Peyer's patch (tissue), 4 donors: ENCODE measurements around the gene LRRC75B. TPM values are rescaled to one million over a fixed set of nuclear protein-coding genes. Genes with fewer than 3 reads are reported as not detected.

ENCODE experiments used
- DNase-seq, 3 donors: peaks; one replicate each; pipeline ENCODE4 v3.0.0-alpha.2; 2017 to 2019
- H3K27ac ChIP-seq, 4 donors: fragments of 200-600 bp; sonication (generic); one replicate each; pipeline ENCODE4 v1.5.1; 2016 to 2019
- H3K27me3 ChIP-seq, 2 donors: fragments of 200-600 bp; sonication (generic); one replicate each; pipeline ENCODE4 v1.5.1; 2019
- H3K36me3 ChIP-seq, 3 donors: fragments of 200-600 bp; sonication (generic); one replicate each; pipeline ENCODE4 v1.5.1; 2016 to 2019
- H3K4me1 ChIP-seq, 4 donors: fragments of 200-600 bp; sonication (generic); one replicate each; pipeline ENCODE4 v1.5.1; 2016 to 2019
- H3K4me3 ChIP-seq, 4 donors: fragments of 200-600 bp; sonication (generic); 1 replicate in 3 of 4; 2 replicates in 1 of 4; pipeline ENCODE4 v1.5.1; 2016 to 2019; ENCODE audit warnings: mild to moderate bottlenecking in 1 of 4
- H3K9me3 ChIP-seq, 4 donors: fragments of 200-600 bp; sonication (generic); one replicate each; pipeline ENCODE4 v1.5.1; 2016 to 2019; ENCODE audit warnings: mild to moderate bottlenecking in 1 of 4
- CTCF ChIP-seq, 6 experiments: fragments of 450-650 bp in 4 of 6; fragments of 200-600 bp in 2 of 6; sonication (generic) in 1 of 6; IDR thresholded peaks; one replicate each; pipeline ENCODE4 v1.5.1; 2017 to 2019; ENCODE audit warnings: antibody characterized with exemption in 6 of 6, mild to moderate bottlenecking in 3 of 6, moderate library complexity in 1 of 6
- POLR2A ChIP-seq, 2 donors: fragments of 450-650 bp; IDR thresholded peaks; one replicate each; pipeline ENCODE4 v1.5.1; 2017; ENCODE audit warnings: antibody characterized with exemption in 2 of 2, mild to moderate bottlenecking in 2 of 2, moderate library complexity in 2 of 2
- total RNA-seq, 4 donors: library from RNA; depleted of rRNA; stranded (reverse); fragments of >200 nt; gene quantifications; one replicate each; pipeline ENCODE4 v1.1.0, GENCODE V29; 2016

Gene LRRC75B
- total RNA-seq, 4 donors from 2014 or later = 18.2 to 127 (median 88.2) TPM

DNA sequence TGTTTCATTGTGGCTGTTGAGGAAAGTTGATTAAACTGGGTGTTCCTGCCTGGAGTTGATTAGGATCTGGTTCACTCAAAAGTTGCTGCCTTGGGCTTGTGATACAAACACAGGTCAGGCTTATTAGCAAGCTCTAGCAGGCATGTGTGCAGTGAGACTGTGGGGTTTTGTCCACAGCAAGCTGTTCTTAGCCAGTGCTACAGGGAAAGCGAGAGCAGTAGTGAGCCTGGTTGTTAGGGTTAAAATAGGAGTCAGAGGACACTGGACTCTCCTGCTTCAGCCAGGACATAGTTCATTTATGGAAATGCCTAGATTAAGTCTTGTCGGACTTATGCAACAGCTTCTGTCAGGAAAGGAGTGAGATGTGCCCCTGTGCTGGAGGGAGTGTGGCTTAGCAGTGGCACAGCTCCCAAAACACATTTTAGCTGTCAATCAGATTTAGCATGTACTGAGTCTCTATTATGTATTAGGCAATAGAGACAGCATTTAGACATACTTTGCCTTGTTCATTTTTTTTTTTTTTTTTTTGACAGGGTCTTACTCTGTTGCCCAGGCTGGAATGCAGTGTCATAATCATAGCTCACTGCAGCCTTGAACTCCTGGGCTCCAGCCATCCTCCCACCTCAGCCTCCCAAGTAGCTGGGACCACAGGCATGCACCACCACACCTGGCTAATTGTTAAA lies 28.4 kb downstream of the LRRC75B start:
- Histone ChIP-seq H3K27ac (peak overlapping the region in 1 of 4 donors; percentile 37), H3K4me3 (no peak overlapping the region), H3K36me3 (peaks cover 0 to 52% (median 0%) of the 10 kb centered on the region in 3 donors), H3K9me3 (no peaks in the 10 kb centered on the region), H3K4me1 (peaks cover 0 to 35% (median 0%) of the 10 kb centered on the region in 4 donors), H3K27me3 (no peaks in the 10 kb centered on the region)
- TF ChIP-seq POLR2A (IDR thresholded peaks at IDR 0.05) (no peak), CTCF (IDR thresholded peaks at IDR 0.05) (no peak)
- no peak for DNase-seq

GRCh38 chr22:24563246-24563645 lies 29.6 kb downstream of the LRRC75B start:
- no peak for TF ChIP-seq CTCF (IDR thresholded peaks at IDR 0.05)
- no peak for TF ChIP-seq POLR2A (IDR thresholded peaks at IDR 0.05)
- Histone ChIP-seq H3K9me3 (no peaks in the 10 kb centered on the region), H3K27me3 (no peaks in the 10 kb centered on the region), H3K4me3 (no peak overlapping the region), H3K27ac (no peak overlapping the region), H3K36me3 (peaks cover 0 to 52% (median 0%) of the 10 kb centered on the region in 3 donors), H3K4me1 (peaks cover 0 to 41% (median 0%) of the 10 kb centered on the region in 4 donors)
- DNase-seq = no peak

- no peak overlapping the region for H3K4me3 ChIP-seq
- TF ChIP-seq POLR2A (IDR thresholded peaks at IDR 0.05) (no peak), CTCF (IDR thresholded peaks at IDR 0.05) (no peak)
- H3K27me3 ChIP-seq = no peaks in the 10 kb centered on the region
- no peaks in the 10 kb centered on the region for H3K9me3 ChIP-seq
- H3K36me3 ChIP-seq = peaks cover 0 to 54% (median 0%) of the 10 kb centered on the region in 3 donors
- peak in 1 of 3 donors; percentile 13 for DNase-seq
- H3K27ac ChIP-seq = no peak overlapping the region
- peaks cover 0 to 41% (median 4%) of the 10 kb centered on the region in 4 donors for H3K4me1 ChIP-seq
Observed at GRCh38 chr22:24559471-24559870, 33.4 kb downstream of the LRRC75B start.

DNA sequence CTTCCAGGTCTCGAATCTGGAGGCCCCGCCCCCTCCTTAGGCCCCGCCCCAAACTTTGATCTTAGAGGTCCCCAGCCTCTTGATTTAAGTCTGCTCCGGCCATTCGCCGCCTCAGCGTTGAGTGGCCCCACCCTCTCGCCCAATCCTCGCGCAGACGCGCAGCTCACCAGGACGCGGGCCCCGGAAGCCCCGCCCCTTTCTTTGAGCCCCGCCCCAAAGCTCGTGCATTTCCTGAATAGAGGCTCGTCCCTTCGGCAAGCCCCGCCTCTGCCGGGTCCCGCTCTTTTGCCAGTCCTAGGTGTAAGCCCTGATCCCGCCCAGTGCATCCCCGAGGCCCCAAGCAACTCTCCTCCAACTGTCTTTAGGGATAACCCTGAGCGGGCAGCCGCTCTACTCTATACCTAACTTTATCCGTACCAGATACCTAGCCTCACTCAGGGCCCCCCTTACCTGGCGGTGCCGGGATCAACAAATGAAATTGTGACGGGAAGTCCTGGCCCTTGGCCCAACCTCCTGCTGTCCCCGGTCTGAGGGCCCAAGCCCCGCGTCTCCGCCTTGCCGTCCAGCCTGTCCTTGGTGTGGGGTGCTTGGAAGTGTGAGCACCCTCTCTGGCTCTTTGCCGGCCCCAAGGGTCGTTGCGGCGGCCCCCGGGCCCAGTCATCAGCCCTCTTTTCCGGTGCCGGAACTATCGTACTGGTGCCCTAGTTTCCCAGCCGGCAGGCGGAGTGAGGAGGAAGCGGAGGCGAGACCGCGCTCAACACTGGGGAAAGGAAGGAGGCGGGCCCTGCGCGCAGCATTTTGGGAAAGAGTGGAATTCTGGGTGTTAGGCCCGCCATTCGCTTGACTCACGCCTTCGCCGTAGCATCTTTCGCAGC lies 37.5 kb downstream of the LRRC75B start, which contains the start of gene SNRPD3:
Gene SNRPD3 (plus strand): TSS at position 835 of the 875 bp plus-strand sequence. CDS start 1,676 bp downstream, outside the sequence.
- Histone ChIP-seq H3K4me1 (peaks cover 0 to 64% (median 16%) of the 10 kb centered on the region in 4 donors), H3K9me3 (no peaks in the 10 kb centered on the region), H3K4me3 (peak within 1 kb of the TSS; percentile 76 to 92 (median 80)), H3K27ac (peak within 1 kb of the TSS; percentile 87 to 99 (median 96)), H3K27me3 (no peaks in the 10 kb centered on the region), H3K36me3 (peaks cover 0 to 30% (median 0%) of the 10 kb centered on the region in 3 donors)
- DNase-seq = peak; percentile 99 to 100 (median 100)
- TF ChIP-seq POLR2A (IDR thresholded peaks at IDR 0.05) (peak; percentile 65 to 67), CTCF (IDR thresholded peaks at IDR 0.05) (peak in 5 of 6 experiments; percentile 5 to 61 (median 21))

DNA sequence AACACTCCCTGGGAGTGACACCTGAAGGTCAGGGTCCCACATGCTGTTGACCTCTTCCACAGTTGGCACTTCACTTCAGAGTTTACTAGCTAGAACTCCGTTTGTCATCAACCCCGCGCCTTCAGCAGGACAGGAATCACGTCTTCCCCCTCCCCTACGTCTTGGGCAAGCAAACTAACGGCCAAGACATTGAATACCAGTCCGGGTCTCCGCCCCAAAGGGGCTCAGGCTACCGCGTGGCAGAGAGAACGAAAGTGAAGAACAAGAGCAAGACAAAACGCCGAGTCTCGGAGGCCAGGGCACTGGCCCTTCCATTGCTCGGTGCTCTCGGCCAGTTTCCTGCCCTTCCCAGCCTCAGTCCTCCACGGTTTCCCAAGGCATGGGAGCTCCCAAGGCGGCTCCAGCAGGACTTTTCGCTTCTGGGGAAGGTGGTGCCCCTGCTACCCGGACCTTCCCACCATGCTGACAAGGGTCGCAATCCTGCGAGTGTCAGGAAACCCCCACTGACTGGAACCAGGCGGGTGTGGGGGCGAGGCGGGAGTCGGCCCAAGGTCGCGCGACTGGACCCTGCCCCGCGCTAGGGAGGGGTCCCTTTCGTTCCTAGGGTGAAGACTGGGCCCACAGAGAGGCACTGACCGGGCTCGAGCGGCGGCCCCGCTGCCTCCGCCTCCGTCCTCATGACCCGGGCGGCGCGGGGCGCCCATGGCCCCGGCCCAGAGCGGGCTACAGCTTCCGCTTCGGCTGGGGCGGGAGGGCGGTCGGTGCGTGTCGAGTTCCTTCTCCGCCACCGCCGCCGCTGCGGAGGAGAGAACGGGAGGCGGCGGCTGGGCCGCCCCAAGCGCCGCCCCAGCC lies 38.3 kb downstream of the LRRC75B start, which contains the start of gene GUCD1:
Gene GUCD1 (minus strand): TSS at position 826 of the 852 bp plus-strand sequence. CDS start 147 bp downstream, at position 679.
- TF ChIP-seq POLR2A (IDR thresholded peaks at IDR 0.05) (peak; percentile 96), CTCF (IDR thresholded peaks at IDR 0.05) (no peak)
- Histone ChIP-seq H3K9me3 (no peaks in the 10 kb centered on the region), H3K27ac (peak within 1 kb of the TSS; percentile 87 to 99 (median 96)), H3K4me3 (peak within 1 kb of the TSS; percentile 76 to 92 (median 80)), H3K36me3 (peaks cover 0 to 27% (median 0%) of the 10 kb centered on the region in 3 donors), H3K4me1 (peaks cover 0 to 66% (median 16%) of the 10 kb centered on the region in 4 donors), H3K27me3 (no peaks in the 10 kb centered on the region)
- peak; percentile 29 to 72 (median 65) for DNase-seq
